H1 (cell line): Measurements from ENCODE around the gene CHST3. TPM values are rescaled to one million over a fixed set of nuclear protein-coding genes. Genes with fewer than 3 reads are reported as not detected.

Experiments
- CTCF ChIA-PET: fragments of 300-600 bp; sonication (Branson Sonifier 250); formaldehyde crosslinking; loops from one replicate; lab custom pipeline; 2021; ENCODE audit not compliant: partially characterized antibody; lab: Charles Lee
- POLR2A ChIA-PET: fragments of 300-600 bp; sonication (Branson Sonifier 250); formaldehyde crosslinking; loops from one replicate; lab custom pipeline; 2021; ENCODE audit warnings: inconsistent platforms; ENCODE audit not compliant: partially characterized antibody; lab: Charles Lee
- DNase-seq, 2 experiments: peaks; one replicate each; pipeline versions ENCODE4 v3.0.0 to v3.0.0-alpha.2; 2010 to 2022; ENCODE audit warnings: low spot score in 2 of 2, low read depth in 1 of 2, mixed read lengths in 1 of 2
- FAIRE-seq: peaks from 2 replicates; lab custom pipeline; 2011; peaks lifted over from hg19 to GRCh38; lab: Jason Lieb, UNC
- H2AFZ ChIP-seq: 2 replicates; pipeline ENCODE4 v1.8.1; 2012; ENCODE audit warnings: low read length, inconsistent platforms
- H2AK5ac ChIP-seq: 2 replicates; pipeline ENCODE4 v1.6.1; 2013; ENCODE audit warnings: low read depth, low read length
- H2BK120ac ChIP-seq: replicated peaks from 2 replicates; pipeline ENCODE3; 2013; ENCODE audit warnings: low read depth, low read length, inconsistent platforms
- H2BK12ac ChIP-seq: 2 replicates; pipeline ENCODE4 v1.6.1; 2013; ENCODE audit warnings: low read depth, low read length
- H2BK15ac ChIP-seq: 2 replicates; pipeline ENCODE4 v1.6.1; 2013; ENCODE audit warnings: low read length
- H2BK20ac ChIP-seq: 2 replicates; pipeline ENCODE4 v1.6.1; 2013; ENCODE audit warnings: low read length
- H2BK5ac ChIP-seq: 2 replicates; pipeline ENCODE4 v1.6.1; 2013; ENCODE audit warnings: low read depth, low read length
- H3K14ac ChIP-seq: 2 replicates; pipeline ENCODE4 v1.6.1; 2013; ENCODE audit warnings: inconsistent platforms; ENCODE audit not compliant: insufficient read length
- H3K18ac ChIP-seq: 2 replicates; pipeline ENCODE4 v1.6.1; 2013; ENCODE audit warnings: low read length; ENCODE audit errors: extremely low read depth
- H3K23ac ChIP-seq: 2 replicates; pipeline ENCODE4 v1.6.1; 2013; ENCODE audit warnings: inconsistent platforms; ENCODE audit not compliant: insufficient read length
- H3K23me2 ChIP-seq: 2 replicates; pipeline ENCODE4 v1.6.1; 2013; ENCODE audit warnings: low read depth, low read length
- H3K27ac ChIP-seq: 2 replicates; pipeline ENCODE4 v1.6.1; 2011; ENCODE audit warnings: low read depth, low read length, inconsistent platforms
- H3K27me3 ChIP-seq, 4 experiments: replicated peaks in 1 of 4; 1 replicate in 1 of 4; 2 replicates in 3 of 4; pipeline versions ENCODE4 v1.6.1 to v1.8.1; 2011 to 2013; ENCODE audit warnings: low read length in 3 of 4, mild to moderate bottlenecking in 3 of 4, inconsistent platforms in 2 of 4, mixed read lengths in 2 of 4, moderate library complexity in 1 of 4; ENCODE audit not compliant: control insufficient read depth in 3 of 4, insufficient read depth in 3 of 4; ENCODE audit errors: extremely low read depth in 1 of 4
- H3K36me3 ChIP-seq, 4 experiments: 2 replicates each; pipeline versions ENCODE4 v1.6.1 to v1.8.1; 2011 to 2013; ENCODE audit warnings: mild to moderate bottlenecking in 4 of 4, low read length in 3 of 4, moderate library complexity in 2 of 4, control low read depth in 1 of 4, inconsistent platforms in 1 of 4; ENCODE audit not compliant: insufficient read depth in 4 of 4, control insufficient read depth in 2 of 4
- H3K4ac ChIP-seq: replicated peaks from 2 replicates; pipeline ENCODE3; 2013; ENCODE audit warnings: low read length, low read depth, mixed read lengths, inconsistent platforms; ENCODE audit not compliant: insufficient read length
- H3K4me1 ChIP-seq, 4 experiments: replicated peaks in 1 of 4; 1 replicate in 1 of 4; 2 replicates in 3 of 4; pipeline versions ENCODE4 v1.6.1 to v1.8.1; 2011 to 2013; ENCODE audit warnings: low read length in 3 of 4, inconsistent platforms in 2 of 4, mixed read lengths in 1 of 4; ENCODE audit not compliant: insufficient read depth in 4 of 4, control insufficient read depth in 3 of 4
- H3K4me2 ChIP-seq, 2 experiments: 2 replicates each; pipeline versions ENCODE4 v1.6.1 to v1.8.1; 2011 to 2013; ENCODE audit warnings: low read depth in 2 of 2, low read length in 2 of 2, control low read depth in 1 of 2, inconsistent platforms in 1 of 2, mild to moderate bottlenecking in 1 of 2; ENCODE audit not compliant: insufficient read depth in 1 of 2
- H3K4me3 ChIP-seq, 4 experiments: fragments of 200-600, 300-600 bp in 1 of 4; sonication (generic), shearing (Covaris generic), sonication (Bioruptor Twin) in 1 of 4; 2 replicates each; pipeline versions ENCODE4 v1.5.1 to v1.8.1; 2011 to 2016; ENCODE audit warnings: low read length in 4 of 4, low read depth in 3 of 4, control low read depth in 2 of 4, inconsistent platforms in 2 of 4, mild to moderate bottlenecking in 2 of 4, mixed read lengths in 1 of 4, moderate library complexity in 1 of 4; ENCODE audit not compliant: insufficient read depth in 2 of 4; ENCODE audit errors: extremely low read depth in 1 of 4
- H3K56ac ChIP-seq: replicated peaks from 2 replicates; pipeline ENCODE3; 2013; ENCODE audit warnings: low read depth, mild to moderate bottlenecking, mixed read lengths, low read length, inconsistent platforms; ENCODE audit not compliant: insufficient read length
- H3K79me1 ChIP-seq: 2 replicates; pipeline ENCODE4 v1.6.1; 2013; ENCODE audit warnings: low read depth, low read length, control low read depth
- H3K79me2 ChIP-seq, 2 experiments: 2 replicates each; pipeline versions ENCODE4 v1.6.1 to v1.8.1; 2012 to 2013; ENCODE audit warnings: low read length in 2 of 2, mild to moderate bottlenecking in 2 of 2, inconsistent platforms in 1 of 2; ENCODE audit not compliant: insufficient read depth in 2 of 2, control insufficient read depth in 1 of 2
- H3K9ac ChIP-seq, 4 experiments: replicated peaks in 1 of 4; 1 replicate in 1 of 4; 2 replicates in 3 of 4; pipeline versions ENCODE4 v1.6.1 to v1.8.1; 2011 to 2013; ENCODE audit warnings: low read depth in 3 of 4, low read length in 3 of 4, control low read depth in 2 of 4, mild to moderate bottlenecking in 2 of 4, moderate library complexity in 2 of 4, inconsistent platforms in 1 of 4; ENCODE audit errors: extremely low read depth in 1 of 4
- H3K9me3 ChIP-seq, 2 experiments: 2 replicates each; pipeline versions ENCODE4 v1.6.1 to v1.8.1; 2012 to 2013; ENCODE audit warnings: mild to moderate bottlenecking in 2 of 2, moderate library complexity in 2 of 2, control low read depth in 1 of 2, inconsistent platforms in 1 of 2, low read depth in 1 of 2, low read length in 1 of 2, mixed read lengths in 1 of 2; ENCODE audit not compliant: insufficient read depth in 2 of 2
- H4K20me1 ChIP-seq, 2 experiments: replicated peaks in 1 of 2; 2 replicates each; pipeline versions ENCODE3 to v1.8.1; 2011 to 2013; ENCODE audit warnings: inconsistent platforms in 2 of 2, low read length in 2 of 2, mild to moderate bottlenecking in 1 of 2; ENCODE audit not compliant: insufficient read depth in 2 of 2, control insufficient read depth in 1 of 2
- H4K5ac ChIP-seq: 2 replicates; pipeline ENCODE4 v1.6.1; 2013; ENCODE audit warnings: low read length, low read depth, mixed read lengths, inconsistent platforms; ENCODE audit not compliant: insufficient read length
- H4K8ac ChIP-seq: 2 replicates; pipeline ENCODE4 v1.8.0; 2013; ENCODE audit warnings: mild to moderate bottlenecking, moderate library complexity, low read length, inconsistent platforms; ENCODE audit not compliant: insufficient read depth; ENCODE audit errors: extremely low read depth
- H4K91ac ChIP-seq: replicated peaks from 2 replicates; pipeline ENCODE3; 2013; ENCODE audit warnings: low read length, mixed read lengths, inconsistent platforms; ENCODE audit not compliant: insufficient read length
- WGBS, 2 experiments: shearing (Covaris generic) in 1 of 2; methylation state at CpG; one replicate each; pipeline versions ENCODE4 v1.1.6 to v1.1.7; 2013 to 2015; ENCODE audit warnings: low lambda C conversion rate in 2 of 2, mixed read lengths in 2 of 2, inconsistent platforms in 1 of 2, low coverage in 1 of 2, missing lambda C conversion rate in 1 of 2; ENCODE audit not compliant: insufficient replicate concordance in 2 of 2, insufficient coverage in 1 of 2, insufficient read length in 1 of 2; ENCODE audit errors: extremely low coverage in 1 of 2, missing lambda C conversion rate in 1 of 2; 5-methylcytosine and 5-hydroxymethylcytosine counted together
- polyA plus RNA-seq, 7 experiments: library from polyadenylated mRNA; depleted of rRNA in 3 of 7; stranded (reverse) in 5 of 7; unstranded in 2 of 7; fragments of >200 nt in 5 of 7; fragments of 200-250 nt in 2 of 7; gene quantifications; 1 replicate in 5 of 7; 2 replicates in 1 of 7; 4 replicates in 1 of 7; pipeline versions ENCODE4 v1.2.1 to v1.2.3, GENCODE V29; 2011 to 2013; ENCODE audit warnings: missing spikeins in 2 of 7, mixed read lengths in 2 of 7
- total RNA-seq: library from RNA; stranded (reverse); fragmentation: NEBNext Ultra II Directional; extraction: Animal tissue kit (Norgen Biotek cat#: 25700); gene quantifications from 2 replicates; pipeline ENCODE4 v1.2.1, GENCODE V29; 2021

Gene CHST3
- total and polyA plus RNA-seq, 2 of the 8 experiments (the other 6 are each of a cell fraction or from before 2014, with no cell fraction given): 2.0 to 5.8 TPM

DNA sequence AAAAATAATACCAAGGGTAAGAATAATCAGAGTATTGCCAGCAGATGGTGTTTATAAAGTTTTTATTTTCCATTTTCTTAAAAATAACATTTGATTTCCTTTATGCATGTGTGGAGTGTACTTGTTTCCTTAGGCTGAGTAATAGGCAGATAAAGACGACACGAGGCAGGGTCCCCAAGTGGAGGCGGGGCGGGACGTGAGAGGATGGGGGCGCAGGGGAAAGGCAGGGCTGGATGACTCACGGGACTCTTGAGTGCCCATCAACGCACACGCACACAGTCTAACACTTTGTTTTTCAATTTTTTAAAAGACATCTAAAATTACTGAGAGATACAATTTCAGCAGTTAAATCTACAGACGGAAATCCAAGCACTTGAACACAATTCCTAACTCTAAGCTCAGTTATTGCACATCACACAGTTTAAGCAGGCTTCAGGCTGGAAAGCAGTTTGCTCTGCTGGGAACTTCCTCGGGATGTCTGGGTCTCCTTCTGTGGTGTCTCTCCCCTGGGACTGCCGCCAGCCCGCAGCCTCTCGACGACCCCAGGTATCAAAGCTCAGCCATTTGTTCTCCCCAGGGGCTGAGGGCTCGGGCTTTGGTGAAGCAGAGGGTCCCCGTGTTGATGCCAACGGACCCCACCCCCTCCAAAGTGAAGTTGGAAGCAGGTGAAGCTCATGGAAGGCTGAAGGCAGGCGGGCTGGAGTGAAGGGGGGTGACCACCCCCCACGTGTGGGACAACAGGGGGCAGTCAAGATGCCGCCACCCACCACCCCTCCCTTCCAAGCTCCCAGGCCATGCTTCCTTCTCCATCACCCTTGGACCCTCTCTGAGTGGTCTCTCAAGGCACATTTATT lies 95.0 kb downstream of the CHST3 start:
- Histone ChIP-seq H4K20me1 (peaks cover 0 to 3% of the 10 kb centered on the region in 2 experiments), H2AK5ac (no peak overlapping the region), H3K36me3 (no peaks in the 10 kb centered on the region), H3K23ac (no peak overlapping the region), H2BK120ac (no peak overlapping the region), H3K79me2 (no peaks in the 10 kb centered on the region), H3K27me3 (no peaks in the 10 kb centered on the region), H3K4me2 (no peak overlapping the region), H2BK15ac (no peak overlapping the region; the same call in 1 of the 2 replicates), H2AFZ (no peak overlapping the region), H3K27ac (no peak overlapping the region), H4K5ac (no peak overlapping the region), H3K14ac (no peak overlapping the region), H2BK20ac (no peak overlapping the region), H2BK5ac (no peak overlapping the region), H3K9ac (no peak overlapping the region), H3K79me1 (no peaks in the 10 kb centered on the region), H4K8ac (no peak overlapping the region; the same call in 1 of the 2 replicates), H3K56ac (no peak overlapping the region), H3K18ac (no peak overlapping the region), H3K9me3 (no peaks in the 10 kb centered on the region), H4K91ac (no peak overlapping the region), H3K23me2 (no peaks in the 10 kb centered on the region), H3K4ac (no peak overlapping the region), H2BK12ac (no peak overlapping the region), H3K4me1 (peaks cover 0 to 9% (median 7%) of the 10 kb centered on the region in 4 experiments; a peak in 4 of 7 replicates), H3K4me3 (no peak overlapping the region)
- ChIA-PET POLR2A (interaction anchor here (0.6 to 1.4 kb wide), 5 partner anchors 9 to 261 kb away, joined by 3 to 5 read pairs (median 4); no protein-coding TSS in a partner anchor), CTCF (interaction anchor here (0.9 to 8.2 kb wide), 8 partner anchors 9 to 260 kb away, joined by 3 to 77 read pairs (median 5); no protein-coding TSS in a partner anchor)
- 87% methylated on average over 19 of the region's 21 CpGs; no CpG with 5 or more reads in 1 of the 2 experiments for WGBS, 2 experiments
- DNase-seq (no peak), FAIRE-seq (no peak)
